K562 (cell line): Measurements from ENCODE around the gene COQ4. TPM values are rescaled to one million over a fixed set of nuclear protein-coding genes. Genes with fewer than 3 reads are reported as not detected.

Experiments
- ARID2 ChIP-seq: fragments of 450-650 bp; IDR thresholded peaks from 2 replicates; pipeline ENCODE4 v1.6.1; 2017; ENCODE audit warnings: antibody characterized with exemption, mild to moderate bottlenecking
- BHLHE40 ChIP-seq: IDR thresholded peaks from 2 replicates; pipeline ENCODE4 v1.6.1; 2011; ENCODE audit warnings: low read length, improper control_type of control experiment
- CBX3 ChIP-seq, 2 experiments: IDR thresholded peaks; 1 replicate in 1 of 2; 2 replicates in 1 of 2; pipeline ENCODE4 v1.6.1; 2012; ENCODE audit warnings: inconsistent platforms in 2 of 2, low read length in 2 of 2, borderline replicate concordance in 1 of 2, control low read depth in 1 of 2
- MECOM ChIP-seq: fragments of 250-450 bp; sonication (Bioruptor Pico); IDR thresholded peaks from 2 replicates; pipeline ENCODE4 v1.8.0; 2022; ENCODE audit warnings: inconsistent platforms
- MIER1 ChIP-seq: fragments of 450-650 bp; IDR thresholded peaks from 2 replicates; pipeline ENCODE4 v1.6.1; 2016; ENCODE audit warnings: antibody characterized with exemption, mild to moderate bottlenecking, low read depth
- NFE2 ChIP-seq: IDR thresholded peaks from 2 replicates; pipeline ENCODE4 v1.6.1; 2014; ENCODE audit warnings: antibody characterized with exemption, low read depth
- NRF1 ChIP-seq, 2 experiments: fragments of 450-650 bp; IDR thresholded peaks in 1 of 2; conservative IDR thresholded peaks in 1 of 2; 2 replicates each; pipeline ENCODE4 v1.6.1; 2014; ENCODE audit warnings: mild to moderate bottlenecking in 2 of 2
- POLR2G ChIP-seq: fragments of 200-400 bp; formaldehyde crosslinking; IDR thresholded peaks from 2 replicates; pipeline ENCODE4 v1.6.1; 2017; ENCODE audit warnings: low read depth, mild to moderate bottlenecking, antibody characterized with exemption, low read length, moderate library complexity
- PTRF ChIP-seq: fragments of 450-650 bp; IDR thresholded peaks from 2 replicates; pipeline ENCODE4 v1.6.1; 2016; ENCODE audit warnings: mild to moderate bottlenecking, missing genetic modification characterization, missing compliant biosample characterization
- RAD51 ChIP-seq: fragments of 450-650 bp; IDR thresholded peaks from 2 replicates; pipeline ENCODE4 v1.7.1; 2016; ENCODE audit warnings: low read depth, mild to moderate bottlenecking, borderline replicate concordance
- SIRT6 ChIP-seq: IDR thresholded peaks from one replicate; pipeline ENCODE4 v1.6.1; 2012; ENCODE audit warnings: low read depth, mild to moderate bottlenecking, control low read depth, inconsistent platforms, low read length, moderate library complexity
- ZNF24 ChIP-seq: fragments of 450-650 bp; IDR thresholded peaks from 2 replicates; pipeline ENCODE4 v1.6.1; 2016
- polyA plus RNA-seq, 8 experiments: library from polyadenylated mRNA; depleted of rRNA in 4 of 8; stranded (reverse) in 5 of 8; unstranded in 3 of 8; fragments of >200 nt; fragmentation: Nextera tagmentation in 2 of 8; fragmentation: Illumina TruSeq in 1 of 8; extraction: Ambion mirVana in 2 of 8; extraction: Trizol in 1 of 8; gene quantifications; 2 replicates each; pipeline versions ENCODE4 v1.2.1 to v1.2.3, GENCODE V29; 2011 to 2014; ENCODE audit warnings: inconsistent platforms in 1 of 8, missing spikeins in 1 of 8
- total RNA-seq, 7 experiments: library from RNA; depleted of rRNA in 6 of 7; stranded (reverse); fragments of >200 nt in 6 of 7; fragmentation: Illumina TruSeq in 2 of 7; extraction: Trizol in 2 of 7; gene quantifications; 2 replicates each; pipeline versions ENCODE4 v1.2.1 to v1.2.3, GENCODE V29; 2011 to 2021; ENCODE audit warnings: low replicate concordance in 1 of 7
- TF ChIP-seq, protein P1 (sequence below), 2 experiments: IDR thresholded peaks; 2 replicates each; pipeline ENCODE4 v1.6.1; 2012; ENCODE audit warnings: improper control_type of control experiment in 2 of 2, low read depth in 2 of 2, low read length in 2 of 2, borderline replicate concordance in 1 of 2
- TF ChIP-seq, protein P2 (sequence below): conservative IDR thresholded peaks from 2 replicates; pipeline ENCODE4 v1.6.1; 2011; ENCODE audit warnings: low read depth, mild to moderate bottlenecking, low read length; ENCODE audit not compliant: control insufficient read depth
- TF ChIP-seq, protein P3 (sequence below): sonication (generic); formaldehyde crosslinking; IDR thresholded peaks from 2 replicates; pipeline ENCODE4 v1.8.1; 2023; ENCODE audit warnings: mild to moderate bottlenecking, missing genetic modification reagents
- TF ChIP-seq, protein P4 (sequence below): sonication (generic); formaldehyde crosslinking; IDR thresholded peaks from 2 replicates; pipeline ENCODE4 v1.9.0; 2022; ENCODE audit warnings: mild to moderate bottlenecking, missing genetic modification reagents
- TF ChIP-seq, protein P5 (sequence below), 3 experiments: IDR thresholded peaks in 2 of 3; conservative IDR thresholded peaks in 1 of 3; 2 replicates each; pipeline ENCODE4 v1.5.1; 2011 to 2012; ENCODE audit warnings: low read length in 3 of 3, mild to moderate bottlenecking in 3 of 3, control low read depth in 2 of 3, improper control_type of control experiment in 1 of 3, inconsistent platforms in 1 of 3, low read depth in 1 of 3, mixed read lengths in 1 of 3, moderate library complexity in 1 of 3; ENCODE audit not compliant: insufficient read depth in 2 of 3
- TF ChIP-seq, protein P6 (sequence below): IDR thresholded peaks from 2 replicates; pipeline ENCODE4 v1.6.1; 2014; ENCODE audit warnings: antibody characterized with exemption

The COQ4 gene
- total and polyA plus RNA-seq, 9 of the 15 experiments (the other 6 are each of a cell fraction or from before 2014, with no cell fraction given) = 9.1 to 135 (median 67.2) TPM

DNA sequence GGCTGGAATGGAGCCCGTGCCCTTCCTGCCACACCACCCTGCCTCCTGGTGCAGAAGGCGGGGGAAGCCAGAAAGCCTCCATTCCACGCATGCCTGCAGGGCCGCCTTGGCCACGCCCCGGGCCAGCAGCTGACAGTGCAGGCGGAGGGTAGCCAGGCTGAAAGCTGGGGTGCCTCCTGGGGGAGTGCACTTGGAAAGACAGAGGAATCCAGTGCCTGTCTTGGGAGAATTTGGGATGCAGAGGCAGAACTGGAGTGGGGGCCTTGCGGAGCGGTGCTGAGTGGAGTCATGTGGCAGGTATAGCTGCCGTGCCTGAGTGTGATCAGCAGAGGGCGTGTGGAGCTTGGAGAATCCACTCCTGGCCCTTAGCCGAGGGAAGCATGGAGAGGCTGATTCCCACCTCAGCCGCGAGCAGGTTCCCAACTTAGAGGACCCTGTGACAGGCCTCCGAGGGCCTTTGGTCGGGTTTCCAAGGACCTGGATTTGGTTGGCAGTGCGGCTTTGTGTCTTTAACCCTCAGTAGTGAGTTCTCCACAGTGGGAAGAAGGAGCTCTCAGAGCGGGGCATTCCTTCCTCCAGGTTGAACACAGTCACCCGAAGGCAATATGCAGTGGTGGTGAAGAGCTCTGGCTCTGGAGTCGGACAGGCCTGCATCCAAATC lies 39.5 kb downstream of the COQ4 start (continued):
- TF ChIP-seq, protein P1, sequence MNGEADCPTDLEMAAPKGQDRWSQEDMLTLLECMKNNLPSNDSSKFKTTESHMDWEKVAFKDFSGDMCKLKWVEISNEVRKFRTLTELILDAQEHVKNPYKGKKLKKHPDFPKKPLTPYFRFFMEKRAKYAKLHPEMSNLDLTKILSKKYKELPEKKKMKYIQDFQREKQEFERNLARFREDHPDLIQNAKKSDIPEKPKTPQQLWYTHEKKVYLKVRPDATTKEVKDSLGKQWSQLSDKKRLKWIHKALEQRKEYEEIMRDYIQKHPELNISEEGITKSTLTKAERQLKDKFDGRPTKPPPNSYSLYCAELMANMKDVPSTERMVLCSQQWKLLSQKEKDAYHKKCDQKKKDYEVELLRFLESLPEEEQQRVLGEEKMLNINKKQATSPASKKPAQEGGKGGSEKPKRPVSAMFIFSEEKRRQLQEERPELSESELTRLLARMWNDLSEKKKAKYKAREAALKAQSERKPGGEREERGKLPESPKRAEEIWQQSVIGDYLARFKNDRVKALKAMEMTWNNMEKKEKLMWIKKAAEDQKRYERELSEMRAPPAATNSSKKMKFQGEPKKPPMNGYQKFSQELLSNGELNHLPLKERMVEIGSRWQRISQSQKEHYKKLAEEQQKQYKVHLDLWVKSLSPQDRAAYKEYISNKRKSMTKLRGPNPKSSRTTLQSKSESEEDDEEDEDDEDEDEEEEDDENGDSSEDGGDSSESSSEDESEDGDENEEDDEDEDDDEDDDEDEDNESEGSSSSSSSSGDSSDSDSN (IDR thresholded peaks at IDR 0.05; ENCODE audit: borderline replicate concordance in 1 of 2, low read depth in 2 of 2, low read length in 2 of 2) = no peak
- TF ChIP-seq, protein P2, sequence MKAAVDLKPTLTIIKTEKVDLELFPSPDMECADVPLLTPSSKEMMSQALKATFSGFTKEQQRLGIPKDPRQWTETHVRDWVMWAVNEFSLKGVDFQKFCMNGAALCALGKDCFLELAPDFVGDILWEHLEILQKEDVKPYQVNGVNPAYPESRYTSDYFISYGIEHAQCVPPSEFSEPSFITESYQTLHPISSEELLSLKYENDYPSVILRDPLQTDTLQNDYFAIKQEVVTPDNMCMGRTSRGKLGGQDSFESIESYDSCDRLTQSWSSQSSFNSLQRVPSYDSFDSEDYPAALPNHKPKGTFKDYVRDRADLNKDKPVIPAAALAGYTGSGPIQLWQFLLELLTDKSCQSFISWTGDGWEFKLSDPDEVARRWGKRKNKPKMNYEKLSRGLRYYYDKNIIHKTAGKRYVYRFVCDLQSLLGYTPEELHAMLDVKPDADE = 0 out of 2 replicates have a peak, but pooled peaks have one; percentile 25
- 0 out of 3 replicates have a peak, but pooled peaks of 1 of the 2 experiments have one; percentile 35 for TF ChIP-seq CBX3 (IDR thresholded peaks at IDR 0.05; ENCODE audit: borderline replicate concordance in 1 of 2, low read length in 2 of 2)
- no peak for TF ChIP-seq MIER1
- peak; percentile 60; the same call in 1 of the 2 replicates for TF ChIP-seq ARID2
- TF ChIP-seq POLR2G = 0 out of 2 replicates have a peak, but pooled peaks have one; percentile 20
- TF ChIP-seq, protein P3, sequence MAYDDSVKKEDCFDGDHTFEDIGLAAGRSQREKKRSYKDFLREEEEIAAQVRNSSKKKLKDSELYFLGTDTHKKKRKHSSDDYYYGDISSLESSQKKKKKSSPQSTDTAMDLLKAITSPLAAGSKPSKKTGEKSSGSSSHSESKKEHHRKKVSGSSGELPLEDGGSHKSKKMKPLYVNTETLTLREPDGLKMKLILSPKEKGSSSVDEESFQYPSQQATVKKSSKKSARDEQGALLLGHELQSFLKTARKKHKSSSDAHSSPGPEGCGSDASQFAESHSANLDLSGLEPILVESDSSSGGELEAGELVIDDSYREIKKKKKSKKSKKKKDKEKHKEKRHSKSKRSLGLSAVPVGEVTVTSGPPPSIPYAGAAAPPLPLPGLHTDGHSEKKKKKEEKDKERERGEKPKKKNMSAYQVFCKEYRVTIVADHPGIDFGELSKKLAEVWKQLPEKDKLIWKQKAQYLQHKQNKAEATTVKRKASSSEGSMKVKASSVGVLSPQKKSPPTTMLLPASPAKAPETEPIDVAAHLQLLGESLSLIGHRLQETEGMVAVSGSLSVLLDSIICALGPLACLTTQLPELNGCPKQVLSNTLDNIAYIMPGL (CRISPR knock-in tag) = no peak
- TF ChIP-seq ZNF24 = 0 out of 2 replicates have a peak, but pooled peaks have one; percentile 13
- TF ChIP-seq NRF1 (conservative IDR thresholded peaks at IDR 0.05 in 1 of 2, IDR thresholded peaks at IDR 0.05 in 1 of 2) = peak; percentile 10 to 44; a peak in 2 of 4 replicates
- TF ChIP-seq NFE2 = no peak
- no peak for TF ChIP-seq MECOM (CRISPR knock-in tag)
- 0 out of 2 replicates have a peak, but pooled peaks have one; percentile 36 for TF ChIP-seq RAD51
- TF ChIP-seq BHLHE40 = no peak
- TF ChIP-seq, protein P4, sequence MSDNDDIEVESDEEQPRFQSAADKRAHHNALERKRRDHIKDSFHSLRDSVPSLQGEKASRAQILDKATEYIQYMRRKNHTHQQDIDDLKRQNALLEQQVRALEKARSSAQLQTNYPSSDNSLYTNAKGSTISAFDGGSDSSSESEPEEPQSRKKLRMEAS (CRISPR knock-in tag) = peak; percentile 43; the same call in 1 of the 2 replicates
- TF ChIP-seq, protein P5, sequence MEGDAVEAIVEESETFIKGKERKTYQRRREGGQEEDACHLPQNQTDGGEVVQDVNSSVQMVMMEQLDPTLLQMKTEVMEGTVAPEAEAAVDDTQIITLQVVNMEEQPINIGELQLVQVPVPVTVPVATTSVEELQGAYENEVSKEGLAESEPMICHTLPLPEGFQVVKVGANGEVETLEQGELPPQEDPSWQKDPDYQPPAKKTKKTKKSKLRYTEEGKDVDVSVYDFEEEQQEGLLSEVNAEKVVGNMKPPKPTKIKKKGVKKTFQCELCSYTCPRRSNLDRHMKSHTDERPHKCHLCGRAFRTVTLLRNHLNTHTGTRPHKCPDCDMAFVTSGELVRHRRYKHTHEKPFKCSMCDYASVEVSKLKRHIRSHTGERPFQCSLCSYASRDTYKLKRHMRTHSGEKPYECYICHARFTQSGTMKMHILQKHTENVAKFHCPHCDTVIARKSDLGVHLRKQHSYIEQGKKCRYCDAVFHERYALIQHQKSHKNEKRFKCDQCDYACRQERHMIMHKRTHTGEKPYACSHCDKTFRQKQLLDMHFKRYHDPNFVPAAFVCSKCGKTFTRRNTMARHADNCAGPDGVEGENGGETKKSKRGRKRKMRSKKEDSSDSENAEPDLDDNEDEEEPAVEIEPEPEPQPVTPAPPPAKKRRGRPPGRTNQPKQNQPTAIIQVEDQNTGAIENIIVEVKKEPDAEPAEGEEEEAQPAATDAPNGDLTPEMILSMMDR (IDR thresholded peaks at IDR 0.05 in 2 of 3, conservative IDR thresholded peaks at IDR 0.05 in 1 of 3; ENCODE audit: insufficient read depth in 2 of 3, low read depth in 1 of 3, low read length in 3 of 3) = peak; percentile 89 to 95 (median 93)
- TF ChIP-seq, protein P6, sequence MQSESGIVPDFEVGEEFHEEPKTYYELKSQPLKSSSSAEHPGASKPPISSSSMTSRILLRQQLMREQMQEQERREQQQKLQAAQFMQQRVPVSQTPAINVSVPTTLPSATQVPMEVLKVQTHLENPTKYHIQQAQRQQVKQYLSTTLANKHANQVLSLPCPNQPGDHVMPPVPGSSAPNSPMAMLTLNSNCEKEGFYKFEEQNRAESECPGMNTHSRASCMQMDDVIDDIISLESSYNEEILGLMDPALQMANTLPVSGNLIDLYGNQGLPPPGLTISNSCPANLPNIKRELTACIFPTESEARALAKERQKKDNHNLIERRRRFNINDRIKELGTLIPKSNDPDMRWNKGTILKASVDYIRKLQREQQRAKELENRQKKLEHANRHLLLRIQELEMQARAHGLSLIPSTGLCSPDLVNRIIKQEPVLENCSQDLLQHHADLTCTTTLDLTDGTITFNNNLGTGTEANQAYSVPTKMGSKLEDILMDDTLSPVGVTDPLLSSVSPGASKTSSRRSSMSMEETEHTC = 0 out of 2 replicates have a peak, but pooled peaks have one; percentile 24
- TF ChIP-seq PTRF = no peak
- no peak for TF ChIP-seq SIRT6
